Liver (tissue), 9 donors: ENCODE results near the gene DAPK3. TPM values are rescaled to one million over a fixed set of nuclear protein-coding genes. Genes with fewer than 3 reads are reported as not detected.

ENCODE experiments used
- DNase-seq: peaks from one replicate; pipeline ENCODE4 v3.0.0-alpha.2; 2017; ENCODE audit warnings: low spot score
- H3K27ac ChIP-seq, 2 donors: one replicate each; pipeline ENCODE4 v1.7.0; 2013; ENCODE audit warnings: inconsistent platforms in 2 of 2, low read length in 2 of 2, control low read depth in 1 of 2, low read depth in 1 of 2, mild to moderate bottlenecking in 1 of 2
- H3K27me3 ChIP-seq, 4 donors: one replicate each; pipeline versions ENCODE4 v1.6.1 to v1.7.0; 2013; ENCODE audit warnings: low read length in 3 of 4, inconsistent platforms in 1 of 4, mild to moderate bottlenecking in 1 of 4, moderate library complexity in 1 of 4; ENCODE audit not compliant: control insufficient read depth in 4 of 4, insufficient read depth in 4 of 4
- H3K36me3 ChIP-seq, 4 donors: one replicate each; pipeline versions ENCODE4 v1.6.1 to v1.7.0; 2013; ENCODE audit warnings: low read length in 3 of 4, mild to moderate bottlenecking in 3 of 4, low read depth in 1 of 4, moderate library complexity in 1 of 4; ENCODE audit not compliant: control insufficient read depth in 4 of 4, insufficient read depth in 3 of 4
- H3K4me1 ChIP-seq, 4 donors: one replicate each; pipeline versions ENCODE4 v1.6.1 to v1.7.0; 2013; ENCODE audit warnings: low read length in 3 of 4, mild to moderate bottlenecking in 3 of 4, moderate library complexity in 1 of 4; ENCODE audit not compliant: control insufficient read depth in 4 of 4, insufficient read depth in 4 of 4
- H3K4me3 ChIP-seq, 3 donors: one replicate each; pipeline versions ENCODE4 v1.6.1 to v1.7.0; 2013; ENCODE audit warnings: low read length in 3 of 3, control low read depth in 1 of 3, low read depth in 1 of 3, mild to moderate bottlenecking in 1 of 3
- H3K9ac ChIP-seq, 2 donors: one replicate each; pipeline ENCODE4 v1.7.0; 2013; ENCODE audit warnings: low read length in 2 of 2, mild to moderate bottlenecking in 2 of 2, moderate library complexity in 2 of 2, control low read depth in 1 of 2, low read depth in 1 of 2
- H3K9me3 ChIP-seq, 4 donors: one replicate each; pipeline versions ENCODE4 v1.6.1 to v1.7.0; 2013; ENCODE audit warnings: low read length in 3 of 4; ENCODE audit not compliant: control insufficient read depth in 4 of 4
- EGR1 ChIP-seq, 2 donors: IDR thresholded peaks; 2 replicates each; pipeline ENCODE4 v1.6.1; 2016 to 2018; ENCODE audit warnings: antibody characterized with exemption in 2 of 2, low read depth in 2 of 2
- FOXA1 ChIP-seq: IDR thresholded peaks from 2 replicates; pipeline ENCODE4 v1.6.1; 2016; ENCODE audit warnings: antibody characterized with exemption
- FOXA2 ChIP-seq: IDR thresholded peaks from 2 replicates; pipeline ENCODE4 v1.6.1; 2016; ENCODE audit warnings: antibody characterized with exemption
- GABPA ChIP-seq, 2 donors: IDR thresholded peaks in 1 of 2; conservative IDR thresholded peaks in 1 of 2; 2 replicates each; pipeline ENCODE4 v1.6.1; 2016; ENCODE audit warnings: antibody characterized with exemption in 2 of 2, mild to moderate bottlenecking in 1 of 2, moderate library complexity in 1 of 2
- HNF4A ChIP-seq, 2 donors: conservative IDR thresholded peaks; 2 replicates each; pipeline ENCODE4 v1.6.1; 2016; ENCODE audit warnings: antibody characterized with exemption in 2 of 2, mild to moderate bottlenecking in 2 of 2
- HNF4G ChIP-seq: IDR thresholded peaks from 2 replicates; pipeline ENCODE4 v1.6.1; 2016; ENCODE audit warnings: antibody characterized with exemption
- JUND ChIP-seq, 2 donors: IDR thresholded peaks; 2 replicates each; pipeline ENCODE4 v1.6.1; 2016; ENCODE audit warnings: antibody characterized with exemption in 2 of 2
- NR2F2 ChIP-seq: IDR thresholded peaks from 2 replicates; pipeline ENCODE4 v1.6.1; 2016; ENCODE audit warnings: antibody characterized with exemption
- RAD21 ChIP-seq, 2 donors: IDR thresholded peaks; 2 replicates each; pipeline ENCODE4 v1.6.1; 2016; ENCODE audit warnings: antibody characterized with exemption in 2 of 2, mild to moderate bottlenecking in 2 of 2
- RXRA ChIP-seq, 2 donors: IDR thresholded peaks; 2 replicates each; pipeline ENCODE4 v1.6.1; 2017 to 2018; ENCODE audit warnings: antibody characterized with exemption in 2 of 2, mild to moderate bottlenecking in 1 of 2
- SP1 ChIP-seq: IDR thresholded peaks from 2 replicates; pipeline ENCODE4 v1.6.1; 2018; ENCODE audit warnings: antibody characterized with exemption, mild to moderate bottlenecking
- TAF1 ChIP-seq: conservative IDR thresholded peaks from 2 replicates; pipeline ENCODE4 v1.6.1; 2016; ENCODE audit warnings: antibody characterized with exemption, mild to moderate bottlenecking
- YY1 ChIP-seq: IDR thresholded peaks from 2 replicates; pipeline ENCODE4 v1.6.1; 2016; ENCODE audit warnings: antibody characterized with exemption, mild to moderate bottlenecking
- WGBS: extraction: QIAGEN DNeasy Blood & Tissue Kit; methylation state at CpG from one replicate; pipeline ENCODE4 v1.1.7; 2013; 5-methylcytosine and 5-hydroxymethylcytosine counted together
- polyA plus RNA-seq, 2 donors: library from polyadenylated mRNA; stranded (reverse) in 1 of 2; unstranded in 1 of 2; fragments of 200-250 nt in 1 of 2; fragments of >200 nt in 1 of 2; fragmentation: Nextera tagmentation in 1 of 2; extraction: Ambion mirVana in 1 of 2; gene quantifications; one replicate each; pipeline versions ENCODE4 v1.2.1 to v1.2.3, GENCODE V29; 2013 to 2015
- total RNA-seq, 2 donors: library from RNA; depleted of rRNA; stranded (reverse); fragments of >200 nt; gene quantifications; one replicate each; pipeline ENCODE4 v1.2.3, GENCODE V29; 2014
- TF ChIP-seq, protein P1 (sequence below): IDR thresholded peaks from 2 replicates; pipeline ENCODE4 v1.6.1; 2016; ENCODE audit warnings: antibody characterized with exemption
- TF ChIP-seq, protein P2 (sequence below): IDR thresholded peaks from 2 replicates; pipeline ENCODE4 v1.6.1; 2016; ENCODE audit warnings: antibody characterized with exemption
- TF ChIP-seq, protein P3 (sequence below): fragments of 150-350 bp; IDR thresholded peaks from 2 replicates; pipeline ENCODE4 v1.5.1; 2017; ENCODE audit warnings: improper control_type of control experiment, low read depth, low read length; ENCODE audit not compliant: missing input control
- TF ChIP-seq, protein P4 (sequence below): IDR thresholded peaks from 2 replicates; pipeline ENCODE4 v1.6.1; 2016; ENCODE audit warnings: antibody characterized with exemption
- TF ChIP-seq, protein P5 (sequence below): IDR thresholded peaks from 2 replicates; pipeline ENCODE4 v1.6.1; 2016; ENCODE audit warnings: antibody characterized with exemption, mild to moderate bottlenecking
- donor health status: healthy.
- donor health status: healthy.
- donor health status: healthy.
- donor health status: healthy.
- donor health status: healthy.

Gene DAPK3
- total and polyA plus RNA-seq, 4 donors = 3.0 to 29.5 (median 23.8) TPM

DNA sequence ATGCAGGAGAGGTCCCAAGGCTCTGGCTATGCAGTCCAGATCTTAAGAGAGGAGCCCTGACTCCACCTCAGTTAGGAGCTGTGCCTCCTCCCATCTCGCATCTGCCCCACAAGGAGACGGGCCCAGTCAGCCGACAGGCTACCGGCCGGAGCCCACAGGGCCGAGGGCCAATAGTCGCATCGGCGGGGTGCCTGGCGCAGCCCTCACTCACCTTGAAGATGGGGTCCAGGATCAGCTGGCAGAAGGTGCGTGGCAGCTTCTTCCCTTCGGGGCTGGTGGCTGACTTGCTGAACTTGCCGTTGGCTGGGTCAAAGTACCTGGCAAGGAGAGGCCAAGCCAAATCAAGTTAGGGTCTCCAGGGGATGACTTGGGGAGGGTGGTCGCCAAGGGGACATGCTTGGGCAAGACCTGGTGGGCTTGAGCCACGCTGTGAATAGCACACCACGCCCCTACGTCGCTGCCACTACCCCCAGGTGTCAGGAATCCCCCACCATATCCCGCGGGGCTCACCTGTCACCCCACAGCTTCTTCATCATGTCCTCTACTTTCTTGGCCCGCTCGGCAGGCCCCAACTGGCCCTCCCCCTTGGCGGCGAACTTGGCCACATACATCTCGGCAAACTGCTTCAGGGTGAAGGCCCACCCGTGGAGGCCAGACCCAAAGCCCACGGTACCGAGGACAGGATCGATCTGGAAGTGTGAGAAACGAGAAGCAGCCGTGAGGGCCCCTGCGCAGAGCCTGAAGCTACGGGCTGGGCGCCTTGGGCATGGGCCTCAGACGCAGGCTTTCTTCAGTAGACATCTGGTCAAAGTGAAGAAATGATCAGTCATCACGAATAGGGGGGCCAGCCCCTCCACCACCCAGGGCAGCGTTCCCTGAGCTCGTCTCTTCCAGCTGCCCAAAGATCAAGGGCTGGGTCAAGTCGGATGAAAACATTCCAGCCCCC, 11.1 kb upstream of the DAPK3 start:
- Histone ChIP-seq H3K4me3 (no peak overlapping the region), H3K9me3 (no peaks in the 10 kb centered on the region), H3K27me3 (no peaks in the 10 kb centered on the region), H3K27ac (no peak overlapping the region), H3K4me1 (peaks cover 0 to 28% (median 25%) of the 10 kb centered on the region in 4 donors), H3K9ac (no peak overlapping the region), H3K36me3 (peaks cover 49 to 66% (median 62%) of the 10 kb centered on the region in 4 donors)
- TF ChIP-seq, protein P1, sequence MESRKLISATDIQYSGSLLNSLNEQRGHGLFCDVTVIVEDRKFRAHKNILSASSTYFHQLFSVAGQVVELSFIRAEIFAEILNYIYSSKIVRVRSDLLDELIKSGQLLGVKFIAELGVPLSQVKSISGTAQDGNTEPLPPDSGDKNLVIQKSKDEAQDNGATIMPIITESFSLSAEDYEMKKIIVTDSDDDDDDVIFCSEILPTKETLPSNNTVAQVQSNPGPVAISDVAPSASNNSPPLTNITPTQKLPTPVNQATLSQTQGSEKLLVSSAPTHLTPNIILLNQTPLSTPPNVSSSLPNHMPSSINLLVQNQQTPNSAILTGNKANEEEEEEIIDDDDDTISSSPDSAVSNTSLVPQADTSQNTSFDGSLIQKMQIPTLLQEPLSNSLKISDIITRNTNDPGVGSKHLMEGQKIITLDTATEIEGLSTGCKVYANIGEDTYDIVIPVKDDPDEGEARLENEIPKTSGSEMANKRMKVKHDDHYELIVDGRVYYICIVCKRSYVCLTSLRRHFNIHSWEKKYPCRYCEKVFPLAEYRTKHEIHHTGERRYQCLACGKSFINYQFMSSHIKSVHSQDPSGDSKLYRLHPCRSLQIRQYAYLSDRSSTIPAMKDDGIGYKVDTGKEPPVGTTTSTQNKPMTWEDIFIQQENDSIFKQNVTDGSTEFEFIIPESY = no peak
- TF ChIP-seq FOXA1 (no peak), RAD21 (IDR thresholded peaks at IDR 0.05) (no peak), NR2F2 (no peak), SP1 (no peak), RXRA (IDR thresholded peaks at IDR 0.05) (no peak), HNF4G (no peak), HNF4A (conservative IDR thresholded peaks at IDR 0.05) (no peak), JUND (IDR thresholded peaks at IDR 0.05) (no peak), TAF1 (no peak), YY1 (no peak), FOXA2 (no peak), GABPA (IDR thresholded peaks at IDR 0.05 in 1 of 2, conservative IDR thresholded peaks at IDR 0.05 in 1 of 2) (no peak), EGR1 (IDR thresholded peaks at IDR 0.05; ENCODE audit: low read depth in 2 of 2) (no peak)
- TF ChIP-seq, protein P2, sequence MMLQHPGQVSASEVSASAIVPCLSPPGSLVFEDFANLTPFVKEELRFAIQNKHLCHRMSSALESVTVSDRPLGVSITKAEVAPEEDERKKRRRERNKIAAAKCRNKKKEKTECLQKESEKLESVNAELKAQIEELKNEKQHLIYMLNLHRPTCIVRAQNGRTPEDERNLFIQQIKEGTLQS = no peak
- TF ChIP-seq, protein P3, sequence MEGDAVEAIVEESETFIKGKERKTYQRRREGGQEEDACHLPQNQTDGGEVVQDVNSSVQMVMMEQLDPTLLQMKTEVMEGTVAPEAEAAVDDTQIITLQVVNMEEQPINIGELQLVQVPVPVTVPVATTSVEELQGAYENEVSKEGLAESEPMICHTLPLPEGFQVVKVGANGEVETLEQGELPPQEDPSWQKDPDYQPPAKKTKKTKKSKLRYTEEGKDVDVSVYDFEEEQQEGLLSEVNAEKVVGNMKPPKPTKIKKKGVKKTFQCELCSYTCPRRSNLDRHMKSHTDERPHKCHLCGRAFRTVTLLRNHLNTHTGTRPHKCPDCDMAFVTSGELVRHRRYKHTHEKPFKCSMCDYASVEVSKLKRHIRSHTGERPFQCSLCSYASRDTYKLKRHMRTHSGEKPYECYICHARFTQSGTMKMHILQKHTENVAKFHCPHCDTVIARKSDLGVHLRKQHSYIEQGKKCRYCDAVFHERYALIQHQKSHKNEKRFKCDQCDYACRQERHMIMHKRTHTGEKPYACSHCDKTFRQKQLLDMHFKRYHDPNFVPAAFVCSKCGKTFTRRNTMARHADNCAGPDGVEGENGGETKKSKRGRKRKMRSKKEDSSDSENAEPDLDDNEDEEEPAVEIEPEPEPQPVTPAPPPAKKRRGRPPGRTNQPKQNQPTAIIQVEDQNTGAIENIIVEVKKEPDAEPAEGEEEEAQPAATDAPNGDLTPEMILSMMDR = no peak
- TF ChIP-seq, protein P4, sequence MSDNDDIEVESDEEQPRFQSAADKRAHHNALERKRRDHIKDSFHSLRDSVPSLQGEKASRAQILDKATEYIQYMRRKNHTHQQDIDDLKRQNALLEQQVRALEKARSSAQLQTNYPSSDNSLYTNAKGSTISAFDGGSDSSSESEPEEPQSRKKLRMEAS = no peak
- TF ChIP-seq, protein P5, sequence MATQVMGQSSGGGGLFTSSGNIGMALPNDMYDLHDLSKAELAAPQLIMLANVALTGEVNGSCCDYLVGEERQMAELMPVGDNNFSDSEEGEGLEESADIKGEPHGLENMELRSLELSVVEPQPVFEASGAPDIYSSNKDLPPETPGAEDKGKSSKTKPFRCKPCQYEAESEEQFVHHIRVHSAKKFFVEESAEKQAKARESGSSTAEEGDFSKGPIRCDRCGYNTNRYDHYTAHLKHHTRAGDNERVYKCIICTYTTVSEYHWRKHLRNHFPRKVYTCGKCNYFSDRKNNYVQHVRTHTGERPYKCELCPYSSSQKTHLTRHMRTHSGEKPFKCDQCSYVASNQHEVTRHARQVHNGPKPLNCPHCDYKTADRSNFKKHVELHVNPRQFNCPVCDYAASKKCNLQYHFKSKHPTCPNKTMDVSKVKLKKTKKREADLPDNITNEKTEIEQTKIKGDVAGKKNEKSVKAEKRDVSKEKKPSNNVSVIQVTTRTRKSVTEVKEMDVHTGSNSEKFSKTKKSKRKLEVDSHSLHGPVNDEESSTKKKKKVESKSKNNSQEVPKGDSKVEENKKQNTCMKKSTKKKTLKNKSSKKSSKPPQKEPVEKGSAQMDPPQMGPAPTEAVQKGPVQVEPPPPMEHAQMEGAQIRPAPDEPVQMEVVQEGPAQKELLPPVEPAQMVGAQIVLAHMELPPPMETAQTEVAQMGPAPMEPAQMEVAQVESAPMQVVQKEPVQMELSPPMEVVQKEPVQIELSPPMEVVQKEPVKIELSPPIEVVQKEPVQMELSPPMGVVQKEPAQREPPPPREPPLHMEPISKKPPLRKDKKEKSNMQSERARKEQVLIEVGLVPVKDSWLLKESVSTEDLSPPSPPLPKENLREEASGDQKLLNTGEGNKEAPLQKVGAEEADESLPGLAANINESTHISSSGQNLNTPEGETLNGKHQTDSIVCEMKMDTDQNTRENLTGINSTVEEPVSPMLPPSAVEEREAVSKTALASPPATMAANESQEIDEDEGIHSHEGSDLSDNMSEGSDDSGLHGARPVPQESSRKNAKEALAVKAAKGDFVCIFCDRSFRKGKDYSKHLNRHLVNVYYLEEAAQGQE = no peak
- no peak for DNase-seq
- WGBS = 91% methylated on average over 39 of the region's 39 CpGs
